ENCODE data around the gene SPINT1. TPM values are rescaled to one million over a fixed set of nuclear protein-coding genes. Genes with fewer than 3 reads are reported as not detected.

Gene SPINT1, protein sequence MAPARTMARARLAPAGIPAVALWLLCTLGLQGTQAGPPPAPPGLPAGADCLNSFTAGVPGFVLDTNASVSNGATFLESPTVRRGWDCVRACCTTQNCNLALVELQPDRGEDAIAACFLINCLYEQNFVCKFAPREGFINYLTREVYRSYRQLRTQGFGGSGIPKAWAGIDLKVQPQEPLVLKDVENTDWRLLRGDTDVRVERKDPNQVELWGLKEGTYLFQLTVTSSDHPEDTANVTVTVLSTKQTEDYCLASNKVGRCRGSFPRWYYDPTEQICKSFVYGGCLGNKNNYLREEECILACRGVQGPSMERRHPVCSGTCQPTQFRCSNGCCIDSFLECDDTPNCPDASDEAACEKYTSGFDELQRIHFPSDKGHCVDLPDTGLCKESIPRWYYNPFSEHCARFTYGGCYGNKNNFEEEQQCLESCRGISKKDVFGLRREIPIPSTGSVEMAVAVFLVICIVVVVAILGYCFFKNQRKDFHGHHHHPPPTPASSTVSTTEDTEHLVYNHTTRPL
- not detected in 2 replicates for total RNA-seq
- polyA plus RNA-seq (2012), result not detected

DNA sequence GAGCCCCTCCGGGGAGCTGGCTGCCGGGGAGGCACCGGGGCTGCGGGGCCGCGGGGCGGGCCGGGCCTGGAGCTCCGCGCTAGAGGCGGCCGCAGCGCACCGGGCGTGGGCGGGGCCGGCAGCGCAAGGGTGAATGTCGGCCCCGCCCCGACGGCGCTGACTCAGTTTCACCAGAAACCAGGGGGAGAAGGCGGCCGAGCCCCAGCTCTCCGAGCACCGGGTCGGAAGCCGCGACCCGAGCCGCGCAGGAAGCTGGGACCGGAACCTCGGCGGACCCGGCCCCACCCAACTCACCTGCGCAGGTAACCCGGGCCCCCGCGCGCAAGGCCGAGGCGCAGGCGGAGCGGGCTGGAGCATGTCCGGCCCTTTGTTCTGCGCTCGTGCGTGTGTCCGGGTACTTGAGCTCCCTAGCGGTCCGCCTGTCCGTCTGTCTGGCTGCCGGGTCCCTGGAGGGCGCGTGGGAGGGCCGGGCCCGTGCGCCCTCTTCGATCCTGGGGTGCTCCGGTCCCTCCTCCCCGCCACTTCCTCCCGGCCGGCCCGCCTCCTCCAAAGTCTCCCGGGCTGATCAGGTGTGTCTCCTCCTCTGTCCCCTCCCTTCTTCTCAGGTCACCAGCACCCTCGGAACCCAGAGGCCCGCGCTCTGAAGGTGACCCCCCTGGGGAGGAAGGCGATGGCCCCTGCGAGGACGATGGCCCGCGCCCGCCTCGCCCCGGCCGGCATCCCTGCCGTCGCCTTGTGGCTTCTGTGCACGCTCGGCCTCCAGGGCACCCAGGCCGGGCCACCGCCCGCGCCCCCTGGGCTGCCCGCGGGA is at the start of gene SPINT1:
Gene SPINT1 (plus strand): TSS at position 164 of the 811 bp plus-strand sequence. CDS start 507 bp downstream, at position 671.
- DNase-seq (ENCODE audit: low read depth), result no peak

DNA sequence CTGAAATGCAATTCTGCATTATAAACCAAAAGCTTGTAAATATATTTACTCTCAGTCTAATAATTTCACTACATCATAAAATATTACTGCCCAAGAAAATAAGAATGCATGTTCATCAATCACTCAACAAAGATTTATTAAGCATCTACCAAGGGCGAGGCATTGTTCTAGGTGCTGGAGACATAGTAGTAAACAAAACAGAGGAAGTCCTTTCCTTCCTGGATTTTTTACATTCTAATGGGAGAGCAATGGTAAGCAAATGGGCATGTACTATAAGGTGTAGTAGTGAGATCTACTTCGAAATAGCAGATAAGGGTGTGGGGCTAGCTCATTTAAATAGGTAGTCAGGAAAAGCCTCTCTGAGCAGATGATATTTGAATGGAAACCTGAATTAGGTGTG is 47.8 kb upstream of the SPINT1 start:
- DNase-seq (ENCODE audit: low read depth), result no peak

DNA sequence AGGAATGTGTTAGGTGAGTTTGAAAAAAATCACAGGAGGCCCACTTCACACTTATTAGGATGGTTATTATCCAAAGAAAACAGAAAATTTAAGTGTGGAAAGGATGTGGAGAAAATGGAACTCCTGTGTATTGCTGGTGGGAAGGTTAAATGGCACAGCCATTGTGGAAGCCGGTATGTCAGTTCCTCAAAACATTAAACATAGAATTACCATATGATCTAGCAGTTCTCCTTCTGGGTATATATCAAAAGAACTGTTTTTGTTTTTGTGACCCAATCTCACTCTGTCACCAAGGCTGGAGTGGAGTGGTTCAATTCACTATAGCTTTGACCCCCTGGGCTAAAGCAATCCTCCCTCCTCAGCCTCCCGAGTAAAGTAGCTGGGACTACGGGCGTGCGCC is 47.3 kb upstream of the SPINT1 start:
- no peak for DNase-seq (ENCODE audit: low read depth)

DNA sequence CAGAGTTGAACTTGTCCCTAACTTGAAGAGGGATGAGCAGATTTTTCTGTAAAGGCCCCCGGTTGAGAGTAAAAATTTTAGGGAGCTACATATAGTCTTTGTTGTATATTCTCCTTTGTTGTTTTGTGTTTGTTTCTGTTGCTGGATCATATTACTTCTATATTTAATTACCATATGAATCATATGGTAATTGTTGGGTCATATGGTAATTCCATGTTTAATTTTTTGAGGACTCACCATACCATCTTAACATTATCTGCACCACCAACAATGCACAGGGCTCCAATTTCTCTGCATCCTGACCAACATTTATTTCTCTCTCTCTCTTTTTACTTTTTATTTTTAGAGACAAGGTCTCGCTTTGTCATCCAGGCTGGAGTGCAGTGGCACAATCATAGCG is 44.3 kb upstream of the SPINT1 start:
- DNase-seq (ENCODE audit: low read depth), result no peak

DNA sequence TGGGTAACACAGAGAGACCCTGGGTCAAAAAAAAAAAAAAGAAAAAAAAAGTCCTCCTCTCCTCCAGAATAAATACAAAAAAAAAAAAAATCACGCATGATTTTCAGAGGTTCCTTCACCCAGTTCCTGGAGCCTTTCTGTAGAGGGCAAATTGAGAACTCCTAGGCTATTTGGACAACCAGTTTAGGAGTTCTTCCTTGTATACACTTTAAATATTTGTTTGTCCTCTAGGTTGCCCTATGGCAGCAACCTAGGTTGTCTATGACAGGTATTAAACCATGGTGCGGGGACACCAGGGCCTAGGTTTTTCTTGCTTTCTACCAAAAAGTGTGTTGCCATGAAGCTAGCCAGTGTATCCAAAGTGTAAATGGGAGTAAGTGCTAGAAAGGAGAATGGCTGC is 40.8 kb upstream of the SPINT1 start:
- DNase-seq (ENCODE audit: low read depth), result no peak

DNA sequence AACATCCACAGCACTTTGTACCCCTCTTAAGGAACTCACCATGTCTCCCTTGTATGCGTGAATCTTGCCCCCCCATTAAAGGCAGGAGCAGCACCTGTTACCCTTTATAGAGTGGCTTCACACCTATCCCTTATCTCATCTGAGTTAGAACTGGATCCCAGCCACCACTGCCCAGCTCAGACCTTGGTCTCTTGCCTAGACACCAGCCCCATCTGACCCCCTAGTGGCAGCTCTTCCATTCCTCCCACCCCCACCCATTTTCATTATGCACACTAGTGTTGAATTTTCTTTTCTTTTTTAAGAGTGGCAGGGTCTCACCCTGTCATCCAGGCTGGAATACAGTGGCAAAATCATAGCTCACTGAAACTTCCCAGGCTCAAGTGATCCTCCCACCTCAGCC is 40.2 kb upstream of the SPINT1 start:
- DNase-seq (ENCODE audit: low read depth), result no peak

DNA sequence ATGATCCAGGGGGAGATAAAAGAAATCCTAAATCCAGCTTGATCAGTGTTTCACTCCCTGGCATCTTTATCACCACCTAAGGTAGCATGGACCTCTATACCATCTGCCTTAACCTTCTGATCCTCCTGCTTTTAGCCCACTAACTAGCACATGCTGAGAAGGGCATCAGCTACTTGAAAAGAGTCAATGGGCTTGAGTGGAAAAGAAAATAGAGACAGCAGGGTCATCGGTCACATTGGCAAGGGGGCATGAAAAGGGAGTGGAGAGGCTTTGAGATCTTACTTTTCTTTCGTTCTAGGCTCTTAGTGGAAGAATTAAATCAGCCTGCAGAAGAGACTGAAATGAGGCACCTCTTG is 37.2 kb upstream of the SPINT1 start:
- DNase-seq (ENCODE audit: low read depth), result no peak

DNA sequence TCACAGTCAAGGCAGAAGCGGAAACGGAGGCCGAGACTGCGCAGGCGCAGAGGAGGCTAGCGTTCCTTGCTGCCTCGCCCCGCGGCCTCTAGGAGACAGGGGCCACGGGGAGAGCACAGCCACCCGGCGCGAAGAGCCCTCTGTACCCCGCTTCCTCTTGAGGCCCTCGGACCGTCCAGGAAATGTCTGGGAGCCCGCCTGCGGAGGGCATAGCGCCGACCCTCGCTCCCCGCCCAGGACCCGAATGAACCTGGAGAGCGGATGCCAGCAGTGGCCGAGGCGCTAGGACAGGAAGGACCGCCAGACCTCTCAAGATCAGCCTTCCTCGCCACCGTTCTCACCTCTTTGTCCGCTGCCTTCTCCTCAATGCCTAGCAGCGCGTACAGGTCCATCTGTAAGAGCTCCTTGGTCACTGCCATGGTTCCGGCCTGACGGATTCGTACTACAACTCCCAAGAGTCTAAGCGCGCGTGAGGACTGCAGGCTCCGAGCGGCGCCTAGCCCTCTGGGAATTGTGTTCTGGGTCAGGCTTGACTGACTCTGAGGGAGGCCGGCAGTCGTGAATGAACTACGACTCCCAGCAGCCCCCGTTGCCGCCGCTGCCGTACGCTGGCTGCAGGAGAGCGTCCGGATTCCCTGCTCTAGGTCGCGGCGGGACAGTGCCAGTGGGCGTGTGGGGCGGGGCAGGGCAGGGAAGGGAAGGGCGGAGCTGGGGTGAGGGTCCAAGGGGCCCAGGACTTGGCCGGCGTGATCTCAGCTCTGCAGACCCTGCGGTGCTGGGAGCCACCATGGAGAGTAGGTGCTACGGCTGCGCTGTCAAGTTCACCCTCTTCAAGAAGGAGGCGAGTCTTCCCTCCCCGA is 36.6 kb upstream of the SPINT1 start, which contains the start of the genes DNAJC17 and ZFYVE19:
Gene DNAJC17 (minus strand): TSS at position 446 of the 860 bp plus-strand sequence. CDS start 27 bp downstream, at position 419.
Gene ZFYVE19 (plus strand): TSS at position 62 of the 860 bp plus-strand sequence. CDS start 501 bp downstream, at position 563.
- DNase-seq (ENCODE audit: low read depth), result peak; percentile 99

DNA sequence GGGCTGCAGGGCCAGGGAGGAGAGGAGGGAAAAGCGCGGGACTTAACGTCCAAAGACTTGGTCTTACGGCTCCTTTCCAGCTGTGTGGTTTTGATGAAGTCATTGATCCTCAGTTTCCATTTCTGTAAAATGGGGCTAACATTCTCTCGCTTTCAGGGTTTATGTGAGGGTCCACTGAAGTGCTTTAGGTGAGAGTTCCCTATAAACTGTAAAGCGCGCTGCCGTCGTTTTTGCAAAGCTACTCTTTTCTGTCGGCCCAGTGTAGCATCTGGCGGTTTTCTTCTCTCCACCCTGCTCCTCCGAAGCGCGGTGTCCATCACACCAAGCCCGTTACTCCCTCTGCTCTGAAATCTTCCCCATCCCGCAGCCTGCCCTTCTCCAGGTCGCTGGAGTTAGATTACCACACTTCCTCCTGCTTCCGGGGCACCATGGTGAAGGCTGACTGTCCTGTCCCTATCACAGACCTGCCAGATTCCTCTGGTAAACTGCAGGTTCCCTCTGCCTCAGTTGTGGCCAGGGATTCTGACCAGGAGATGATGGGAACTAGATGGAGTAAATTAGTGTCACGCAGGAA is 35.9 kb upstream of the SPINT1 start:
- no peak for DNase-seq (ENCODE audit: low read depth)

DNA sequence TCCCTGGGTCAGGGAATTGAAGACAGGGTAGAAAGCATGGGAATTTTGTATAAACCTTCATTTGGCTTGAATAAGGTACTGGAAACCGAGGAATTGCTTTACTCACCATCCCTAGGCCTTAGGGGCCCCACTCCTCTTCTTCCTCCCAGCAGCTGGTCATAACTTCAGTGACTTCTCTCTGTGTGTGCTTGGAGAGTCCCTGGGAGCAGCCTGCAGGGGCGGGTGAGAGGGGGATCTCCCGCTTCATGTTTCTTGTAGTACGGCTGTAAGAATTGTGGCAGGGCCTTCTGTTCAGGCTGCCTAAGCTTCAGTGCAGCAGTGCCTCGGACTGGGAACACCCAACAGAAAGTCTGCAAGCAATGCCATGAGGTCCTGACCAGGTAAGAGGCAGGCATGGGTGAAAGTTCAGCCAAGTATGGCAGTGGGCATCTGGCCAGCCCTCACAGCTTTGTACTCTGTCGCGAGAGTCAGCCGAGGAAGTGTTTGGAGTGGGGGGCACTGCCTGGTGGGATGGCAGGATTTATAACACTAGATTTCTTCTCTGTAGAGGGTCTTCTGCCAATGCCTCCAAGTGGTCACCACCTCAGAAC is 34.9 kb upstream of the SPINT1 start:
- no peak for DNase-seq (ENCODE audit: low read depth)

DNA sequence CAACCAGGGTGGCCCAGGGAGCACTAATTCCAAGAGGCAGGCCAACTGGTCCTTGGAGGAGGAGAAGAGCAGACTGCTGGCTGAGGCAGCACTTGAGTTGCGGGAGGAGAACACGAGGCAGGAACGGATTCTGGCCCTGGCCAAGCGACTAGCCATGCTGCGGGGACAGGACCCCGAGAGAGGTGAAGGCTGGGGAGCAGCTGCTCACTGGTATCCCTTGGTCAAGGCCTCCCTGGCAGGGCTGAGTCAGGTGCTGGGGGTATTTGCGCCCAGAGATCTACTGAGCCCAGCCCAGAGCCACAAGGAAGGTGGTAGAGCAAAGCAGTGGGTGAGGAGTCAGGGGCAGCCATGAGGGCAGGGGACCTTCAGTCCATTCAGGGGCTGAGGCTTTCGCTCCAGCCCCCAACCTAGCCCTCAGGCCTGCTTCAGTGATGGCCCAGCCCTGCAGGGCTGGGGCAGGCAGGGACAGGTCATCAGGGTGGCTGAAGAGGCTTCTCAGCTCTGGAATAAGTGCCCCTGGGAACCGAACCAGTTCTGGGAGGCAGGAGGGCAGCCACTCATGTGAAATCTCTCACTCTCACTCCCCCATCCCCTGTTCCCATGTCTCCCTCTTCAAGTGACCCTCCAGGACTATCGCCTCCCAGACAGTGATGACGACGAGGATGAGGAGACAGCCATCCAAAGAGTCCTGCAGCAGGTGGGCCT is 31.0 kb upstream of the SPINT1 start:
- DNase-seq (ENCODE audit: low read depth), result no peak

DNA sequence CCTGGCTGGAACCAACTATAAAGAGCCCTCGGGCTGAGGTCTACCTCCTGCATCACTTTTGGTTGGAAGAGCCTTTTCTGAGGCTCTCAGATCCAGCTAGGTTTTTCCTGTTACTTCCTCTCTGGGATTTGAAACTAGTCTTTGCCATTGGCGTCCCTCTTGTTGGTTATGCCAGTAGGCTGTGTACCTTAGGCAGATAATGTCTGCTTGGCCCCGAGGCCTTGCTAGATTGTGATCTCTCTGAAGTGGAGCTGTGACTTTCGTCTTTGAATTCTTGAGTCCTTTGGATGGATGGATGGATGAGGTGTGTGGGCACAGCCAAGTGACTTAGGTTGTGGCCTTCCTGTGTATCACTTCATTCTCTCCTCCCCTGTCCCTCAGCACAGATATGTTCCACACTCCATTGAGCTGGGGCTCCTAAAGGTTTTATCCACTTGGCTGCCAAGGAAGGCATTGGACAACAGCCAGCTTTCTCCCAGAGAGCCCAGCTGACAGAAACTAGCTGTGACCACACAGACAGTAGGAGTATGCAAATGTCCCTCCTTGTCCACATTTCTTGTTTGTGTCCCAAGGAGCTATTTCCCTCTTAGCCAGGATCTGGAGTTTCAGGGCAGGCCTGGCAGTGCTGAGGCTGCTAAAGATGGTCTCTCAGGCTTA is 28.7 kb upstream of the SPINT1 start:
- peak; percentile 62 for DNase-seq (ENCODE audit: low read depth)

DNA sequence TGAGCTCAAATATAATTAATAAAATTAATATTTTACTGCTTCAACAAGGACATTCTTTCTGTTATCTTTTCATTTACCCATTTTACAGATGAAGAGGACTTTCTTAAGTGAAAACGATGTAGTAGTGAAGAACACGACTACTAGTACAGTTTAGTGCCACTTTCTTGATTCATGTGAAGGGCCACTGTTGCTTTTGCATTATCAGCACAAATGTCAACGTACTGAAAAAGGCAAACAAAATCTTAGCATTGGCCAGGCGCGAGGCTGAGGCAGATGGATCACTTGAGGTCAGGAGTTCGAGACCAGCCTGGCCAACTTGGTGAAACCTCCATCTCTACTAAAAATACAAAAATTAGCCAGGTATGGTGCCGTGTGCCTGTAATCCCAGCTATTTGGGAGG is 24.8 kb upstream of the SPINT1 start:
- no peak for DNase-seq (ENCODE audit: low read depth)

DNA sequence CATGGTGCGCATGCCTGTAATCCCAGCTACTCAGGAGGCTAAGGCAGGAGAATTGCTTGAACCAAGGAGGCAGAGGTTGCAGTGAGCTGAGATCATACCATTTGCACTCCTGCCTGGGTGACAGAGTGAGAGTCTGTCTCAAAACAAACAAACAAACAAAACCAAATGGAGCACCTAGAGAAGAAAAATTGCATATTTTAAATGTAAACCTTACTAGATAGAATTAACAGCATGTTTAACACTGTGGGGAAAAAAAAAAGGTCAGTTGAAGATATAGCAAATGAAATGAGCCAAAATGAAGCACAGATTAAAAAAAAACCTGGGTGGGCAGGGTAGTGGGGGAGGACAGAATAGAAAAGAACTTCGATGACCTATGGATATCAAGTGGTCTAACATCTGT is 22.7 kb upstream of the SPINT1 start:
- DNase-seq (ENCODE audit: low read depth), result no peak

DNA sequence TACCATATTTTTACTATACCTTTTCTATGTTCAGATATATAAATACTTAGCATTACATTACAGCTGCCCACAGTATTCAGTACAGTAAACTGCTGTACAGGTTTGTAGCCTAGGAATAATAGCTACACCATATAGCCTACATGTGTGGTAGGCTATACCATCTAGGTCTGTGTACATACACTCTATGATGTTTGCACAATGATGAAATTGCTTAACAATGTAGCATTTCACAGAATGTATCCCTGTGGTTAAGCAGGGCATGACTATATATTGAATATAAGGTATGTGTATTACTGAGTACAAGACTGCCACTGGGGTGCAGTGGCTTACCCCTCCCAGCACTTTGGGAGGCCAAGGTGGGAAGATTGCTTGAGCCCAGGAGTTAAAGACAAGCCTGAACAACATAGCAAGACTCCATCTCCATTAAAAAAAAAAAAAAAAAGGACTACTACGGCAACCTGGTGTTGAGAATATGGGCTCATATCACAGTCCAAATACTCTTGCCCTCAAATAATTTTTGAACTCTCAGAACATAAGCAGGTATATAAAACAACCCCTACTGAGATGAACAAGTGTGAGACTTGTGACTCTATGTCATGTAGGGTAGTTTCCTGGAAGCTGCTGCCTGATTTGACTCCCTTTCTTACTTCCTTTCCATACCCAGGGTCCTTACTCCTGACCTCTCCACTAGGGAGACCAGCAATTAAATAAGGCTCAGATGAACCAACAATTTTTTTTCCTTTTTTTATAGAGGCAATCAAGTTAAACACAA is 20.1 kb upstream of the SPINT1 start:
- no peak for DNase-seq (ENCODE audit: low read depth)

DNA sequence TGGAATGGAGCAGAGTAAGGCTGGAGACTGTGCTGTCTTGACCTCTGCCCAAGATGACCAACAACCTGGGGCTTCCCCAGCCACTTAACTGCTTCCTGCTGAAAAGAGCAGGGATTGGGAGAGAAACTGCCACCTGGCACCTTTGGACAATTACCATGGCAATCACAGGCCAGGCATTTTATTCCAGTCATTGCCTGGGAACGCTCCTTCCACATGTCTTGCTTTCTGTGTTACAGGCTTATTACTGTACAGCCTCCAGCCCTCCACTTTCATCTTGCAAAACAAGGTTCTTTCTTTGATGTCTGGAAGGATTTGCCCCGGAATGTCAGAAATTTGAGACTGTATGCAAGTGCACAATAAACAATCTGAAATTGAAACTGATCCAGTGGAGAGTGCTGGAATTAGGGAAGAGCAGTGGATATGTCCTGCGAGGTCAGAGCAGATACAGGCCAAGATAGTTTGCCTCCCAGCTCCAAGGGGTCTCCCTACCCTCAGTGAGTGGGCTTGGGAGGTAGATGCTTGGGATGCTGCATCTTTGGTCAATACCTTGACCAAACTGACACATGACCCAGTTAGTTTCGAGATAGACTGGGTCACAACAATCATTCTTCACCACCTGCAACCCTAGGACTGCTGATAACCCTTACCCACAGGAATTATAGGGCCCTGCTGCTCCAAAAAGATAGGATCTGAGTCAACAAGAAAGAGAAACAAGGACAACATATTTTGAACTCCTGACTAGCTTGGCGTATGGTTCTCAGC is 18.0 kb upstream of the SPINT1 start:
- no peak for DNase-seq (ENCODE audit: low read depth)

DNA sequence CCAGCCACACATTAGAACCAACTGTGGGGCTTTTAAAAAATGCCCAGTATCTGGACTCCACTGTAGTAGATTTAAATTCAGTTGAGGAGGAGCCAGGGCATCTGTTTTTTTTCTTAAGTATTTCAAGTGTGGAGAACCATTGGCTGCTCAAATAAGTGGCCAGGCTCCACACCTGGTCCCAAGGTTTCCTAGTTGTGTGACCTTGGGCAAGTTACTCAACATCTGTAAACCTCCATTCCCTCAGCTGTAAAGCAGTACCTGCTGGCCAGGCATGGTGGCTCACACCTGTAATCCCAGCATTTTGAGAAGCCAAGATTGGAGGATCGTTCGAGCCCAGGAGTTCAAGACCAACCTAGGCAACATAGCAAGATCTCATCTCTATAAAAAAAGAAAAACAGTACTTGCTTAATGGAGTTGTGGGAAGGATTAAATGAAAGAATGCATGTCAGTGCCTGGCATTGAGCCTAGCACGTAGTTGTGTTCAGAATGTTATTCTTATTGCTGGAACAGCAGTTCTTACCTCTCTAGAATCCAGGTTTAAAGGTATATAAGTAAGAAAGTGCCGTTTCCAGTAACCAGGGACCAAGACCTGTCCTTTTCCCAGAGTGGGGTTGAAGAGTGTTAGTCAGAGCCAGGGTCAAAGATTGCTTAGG is 17.3 kb upstream of the SPINT1 start:
- no peak for DNase-seq (ENCODE audit: low read depth)

All from myocyte (in vitro differentiated cells).